ENCODE data around the gene FETUB.

FETUB gene

DNA sequence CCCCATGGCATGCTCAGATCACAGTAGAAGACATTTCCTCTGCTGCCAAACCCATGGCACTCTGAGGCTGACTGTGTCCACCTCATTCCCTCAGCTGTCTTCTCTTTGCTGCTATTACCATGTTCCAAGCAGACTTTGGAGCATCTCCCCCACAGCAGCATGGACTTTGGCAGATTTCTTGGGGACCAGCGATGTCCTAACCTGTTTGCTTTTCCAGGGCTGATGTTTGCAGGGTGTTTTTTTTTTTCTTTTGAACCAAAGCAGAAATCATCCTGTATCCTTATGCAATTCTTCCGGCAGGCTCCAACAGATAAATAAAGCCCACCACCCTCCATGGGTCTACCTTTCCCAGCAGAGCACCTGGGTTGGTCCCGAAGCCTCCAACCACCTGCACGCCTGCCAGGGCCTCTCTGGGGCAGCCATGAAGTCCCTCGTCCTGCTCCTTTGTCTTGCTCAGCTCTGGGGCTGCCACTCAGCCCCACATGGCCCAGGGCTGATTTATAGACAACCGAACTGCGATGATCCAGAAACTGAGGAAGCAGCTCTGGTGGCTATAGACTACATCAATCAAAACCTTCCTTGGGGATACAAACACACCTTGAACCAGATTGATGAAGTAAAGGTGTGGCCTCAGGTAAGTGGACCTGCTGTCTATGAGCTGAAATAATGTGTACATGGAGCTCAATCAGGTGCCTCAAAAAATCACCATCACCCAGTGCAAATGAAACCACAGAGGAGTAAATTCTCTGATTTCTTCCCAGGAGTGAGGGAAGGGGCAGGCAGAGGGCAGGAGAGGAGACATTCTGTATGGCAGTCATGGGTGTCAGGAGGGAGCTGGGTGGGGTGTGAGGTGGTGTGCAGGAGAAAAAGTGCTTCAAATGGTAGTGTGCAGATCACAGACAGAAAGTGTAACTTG lies 27.2 kb upstream of the FETUB start, which contains the start of gene AHSG:
AHSG (plus strand) TSS at position 340 of the 916 bp plus-strand sequence; CDS start at position 422, 82 bp downstream.
- no peak for DNase-seq (ENCODE audit: low read depth in 1 of 2, low spot score in 1 of 2)

- DNase-seq (ENCODE audit: low read depth in 1 of 2, low spot score in 1 of 2): no peak
Observed at GRCh38 chr3:186613637-186614265, 26.4 kb upstream of the FETUB start.

DNA sequence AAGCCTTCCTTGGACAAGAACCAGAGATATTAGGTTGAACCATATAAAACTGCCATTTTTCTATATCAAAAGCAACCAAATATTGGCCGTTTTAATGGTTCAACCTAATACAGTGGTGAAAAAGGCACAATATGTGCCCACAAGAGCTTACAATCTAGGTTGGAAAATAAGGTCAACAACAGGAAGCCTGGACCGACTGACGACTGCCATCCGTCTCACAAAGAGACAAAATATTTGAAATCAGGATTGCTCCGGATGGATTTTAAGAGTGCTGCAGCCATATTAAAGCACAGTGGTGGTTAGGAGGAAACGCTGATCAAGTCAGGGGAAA lies 26.0 kb upstream of the FETUB start:
- DNase-seq (ENCODE audit: low read depth in 1 of 2, low spot score in 1 of 2): no peak

GRCh38 chr3:186614597-186615483 lies 25.4 kb upstream of the FETUB start:
- peak; percentile 46 to 62 for DNase-seq (ENCODE audit: low read depth in 1 of 2, low spot score in 1 of 2)

GRCh38 chr3:186616299-186616617 lies 23.9 kb upstream of the FETUB start:
- no peak for DNase-seq (ENCODE audit: low read depth in 1 of 2, low spot score in 1 of 2)

- peak; percentile 64 to 77 for DNase-seq (ENCODE audit: low read depth in 1 of 2, low spot score in 1 of 2)
Observed at GRCh38 chr3:186617036-186617946, 22.9 kb upstream of the FETUB start.

DNA sequence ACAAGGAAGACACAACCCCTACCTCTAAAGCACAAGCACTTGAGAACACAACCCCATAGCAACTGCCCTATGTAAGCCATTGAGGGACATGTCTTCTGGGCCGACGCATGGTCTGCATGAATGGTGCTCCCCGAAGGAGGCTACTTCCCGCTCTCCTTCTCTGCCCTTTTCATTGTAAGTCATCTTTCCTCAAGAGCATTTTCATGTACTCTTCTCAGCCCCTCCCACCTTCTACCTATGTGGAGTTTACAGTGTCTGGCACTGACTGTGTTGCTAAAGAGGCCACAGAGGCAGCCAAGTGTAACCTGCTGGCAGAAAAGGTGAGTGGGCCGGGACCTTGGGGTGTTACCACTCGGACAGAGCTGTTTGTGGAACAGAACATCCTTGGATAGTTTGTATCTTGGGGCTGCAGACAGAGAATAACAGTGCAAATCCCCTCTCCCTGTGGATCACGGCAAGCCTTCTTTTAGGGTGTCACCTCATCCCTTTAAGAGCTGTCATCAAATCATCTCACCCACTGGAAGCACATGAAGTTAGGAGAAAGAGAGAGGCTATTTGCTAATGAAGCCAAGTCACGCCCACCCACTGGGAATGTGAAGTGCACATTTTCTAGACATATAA lies 21.8 kb upstream of the FETUB start:
- DNase-seq (ENCODE audit: low read depth in 1 of 2, low spot score in 1 of 2): no peak

DNA sequence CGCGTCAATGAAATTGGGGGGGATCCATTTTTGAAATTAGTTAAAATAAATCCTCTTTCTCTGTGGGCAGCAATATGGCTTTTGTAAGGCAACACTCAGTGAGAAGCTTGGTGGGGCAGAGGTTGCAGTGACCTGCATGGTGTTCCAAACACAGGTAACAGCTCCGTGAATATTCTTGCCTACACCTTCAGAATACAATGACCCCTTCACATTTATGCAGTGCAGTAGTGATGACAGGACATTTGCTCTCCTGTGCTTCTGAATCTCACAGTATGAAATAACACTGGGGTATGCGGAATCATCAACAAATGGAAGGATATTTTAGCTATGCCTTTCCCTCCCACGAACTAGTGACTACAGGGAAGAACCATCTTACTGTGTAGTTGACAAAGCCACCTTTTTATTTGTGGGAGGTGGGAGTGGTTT lies 20.4 kb upstream of the FETUB start:
- DNase-seq (ENCODE audit: low read depth in 1 of 2, low spot score in 1 of 2): no peak

DNA sequence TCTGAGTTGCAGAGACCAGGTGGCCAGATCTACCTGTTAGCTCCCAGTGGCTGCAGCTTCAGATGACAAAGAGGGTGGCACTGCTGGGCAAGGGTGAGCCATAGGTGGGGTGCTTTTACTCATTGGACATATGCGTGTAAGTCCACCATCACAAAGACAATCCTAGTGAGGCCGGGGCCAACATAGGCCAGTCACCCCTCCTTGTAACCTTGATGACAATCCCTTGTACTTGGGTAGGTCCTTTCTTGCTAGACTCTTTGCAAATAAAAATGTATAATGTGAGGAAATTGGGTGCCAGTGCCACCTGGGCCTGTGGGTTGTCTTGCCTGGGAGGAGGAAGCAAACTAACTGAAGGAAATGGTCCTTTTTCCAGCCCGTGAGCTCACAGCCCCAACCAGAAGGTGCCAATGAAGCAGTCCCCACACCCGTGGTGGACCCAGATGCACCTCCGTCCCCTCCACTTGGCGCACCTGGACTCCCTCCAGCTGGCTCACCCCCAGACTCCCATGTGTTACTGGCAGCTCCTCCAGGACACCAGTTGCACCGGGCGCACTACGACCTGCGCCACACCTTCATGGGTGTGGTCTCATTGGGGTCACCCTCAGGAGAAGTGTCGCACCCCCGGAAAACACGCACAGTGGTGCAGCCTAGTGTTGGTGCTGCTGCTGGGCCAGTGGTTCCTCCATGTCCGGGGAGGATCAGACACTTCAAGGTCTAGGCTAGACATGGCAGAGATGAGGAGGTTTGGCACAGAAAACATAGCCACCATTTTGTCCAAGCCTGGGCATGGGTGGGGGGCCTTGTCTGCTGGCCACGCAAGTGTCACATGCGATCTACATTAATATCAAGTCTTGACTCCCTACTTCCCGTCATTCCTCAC lies 19.7 kb upstream of the FETUB start:
- no peak for DNase-seq (ENCODE audit: low read depth in 1 of 2, low spot score in 1 of 2)

- DNase-seq (ENCODE audit: low read depth in 1 of 2, low spot score in 1 of 2): no peak
Observed at GRCh38 chr3:186621894-186622650, 18.1 kb upstream of the FETUB start.

- DNase-seq (ENCODE audit: low read depth in 1 of 2, low spot score in 1 of 2): no peak
Observed at GRCh38 chr3:186622651-186623310, 17.4 kb upstream of the FETUB start.

DNA sequence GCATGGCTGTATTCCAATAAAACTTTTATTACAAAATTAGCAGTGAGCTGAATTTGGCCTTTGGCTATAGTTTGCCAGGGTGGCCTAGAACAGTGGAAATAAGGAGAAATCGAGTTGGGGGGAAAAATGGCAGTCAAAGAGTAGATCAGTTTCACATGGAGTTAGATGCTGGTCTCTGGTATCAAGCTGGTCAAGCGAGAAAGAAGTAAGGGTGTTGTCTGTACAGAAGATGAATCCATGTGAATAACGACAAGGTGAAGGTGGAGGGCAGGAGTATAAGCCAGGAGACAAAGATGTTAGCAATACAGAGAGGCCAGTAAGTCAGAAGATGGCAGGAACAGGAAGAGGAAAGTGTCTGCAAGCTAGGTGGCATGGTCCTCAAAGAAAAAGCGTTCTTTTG lies 15.6 kb upstream of the FETUB start:
- no peak for DNase-seq (ENCODE audit: low read depth in 1 of 2, low spot score in 1 of 2)

DNA sequence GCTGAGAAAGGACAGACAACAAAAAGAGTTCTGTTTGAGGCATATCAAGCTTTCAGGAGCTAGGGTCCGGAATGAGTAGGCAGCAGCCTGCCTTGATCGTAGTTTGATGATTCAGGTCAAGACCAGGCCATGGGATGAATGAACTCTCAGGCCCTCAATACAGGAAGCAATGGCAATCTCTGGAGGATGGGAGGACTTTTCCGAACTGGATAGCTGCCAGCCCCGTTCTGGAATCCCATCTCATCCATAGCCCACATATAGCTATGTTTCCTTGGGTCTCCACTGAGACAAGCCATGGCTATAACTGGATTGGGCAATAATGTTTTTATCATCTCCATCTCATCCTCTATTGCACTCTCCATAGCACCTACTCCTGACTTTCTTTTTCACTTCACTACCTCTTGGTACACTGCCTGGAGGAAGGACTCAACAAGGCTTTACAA lies 14.6 kb upstream of the FETUB start:
- no peak for DNase-seq (ENCODE audit: low read depth in 1 of 2, low spot score in 1 of 2)

DNA sequence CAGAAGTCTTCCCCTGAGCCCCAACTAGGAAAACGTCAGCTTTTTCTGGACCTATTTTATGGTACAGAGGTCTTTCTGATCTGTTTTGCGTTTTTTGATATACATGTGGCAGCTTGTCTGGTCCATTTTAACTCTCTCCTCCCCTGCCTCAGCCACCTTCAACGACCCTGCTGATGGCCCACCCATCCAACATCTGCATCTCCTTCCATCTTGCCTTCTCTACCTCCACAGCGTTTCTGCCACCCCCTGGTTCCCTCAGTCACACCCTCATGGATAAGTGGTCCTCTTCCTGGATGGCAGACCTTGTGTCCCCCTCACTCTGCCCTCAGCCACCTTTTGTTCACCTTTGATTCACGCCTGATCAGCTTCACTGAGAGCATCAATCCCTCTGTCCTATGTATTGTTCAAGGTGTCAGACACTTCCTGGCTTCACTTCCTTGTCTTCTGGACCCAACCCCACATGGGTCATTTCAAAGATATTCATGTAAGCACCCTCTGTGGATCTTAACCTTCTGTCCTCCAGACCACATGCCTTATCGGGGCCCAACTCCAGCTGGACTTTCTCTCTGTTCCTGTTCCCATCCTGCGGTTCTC lies 13.8 kb upstream of the FETUB start:
- DNase-seq (ENCODE audit: low read depth in 1 of 2, low spot score in 1 of 2): no peak

GRCh38 chr3:186627852-186628414 lies 12.3 kb upstream of the FETUB start:
- no peak for DNase-seq (ENCODE audit: low read depth in 1 of 2, low spot score in 1 of 2)

DNA sequence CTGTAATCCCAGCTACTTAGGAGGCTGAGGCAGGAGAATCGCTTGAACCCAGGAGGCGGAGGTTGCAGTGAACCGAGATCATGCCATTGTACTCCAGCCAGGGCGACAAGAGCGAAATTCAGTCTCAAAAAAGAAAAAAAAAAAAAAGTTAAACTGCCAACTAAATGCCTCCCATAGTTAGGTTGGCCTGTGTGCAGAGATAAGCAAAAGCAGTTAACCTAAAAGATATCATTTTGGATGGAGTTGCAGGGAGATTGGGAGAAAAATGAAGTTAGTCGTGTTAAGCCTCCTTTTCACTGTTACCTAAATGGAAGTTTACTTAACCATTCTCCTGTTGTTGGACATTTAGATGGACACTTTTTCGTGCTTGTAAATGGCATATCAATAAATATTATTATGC lies 11.4 kb upstream of the FETUB start:
- no peak for DNase-seq (ENCODE audit: low read depth in 1 of 2, low spot score in 1 of 2)

GRCh38 chr3:186630950-186631641 lies 9.1 kb upstream of the FETUB start:
- no peak for DNase-seq (ENCODE audit: low read depth in 1 of 2, low spot score in 1 of 2)
